ENCODE data around the gene MUC22.

The MUC22 gene

GRCh38 chr6:31031095-31031494, 20.8 kb downstream of the MUC22 start:
- peaks cover 9% of the 10 kb centered on the region; the same call in 1 of the 2 replicates for H3K9me3 ChIP-seq (ENCODE audit: insufficient read depth, low read length)
- H3K4me1 ChIP-seq (ENCODE audit: insufficient read depth, insufficient read length), result no peaks in the 10 kb centered on the region
- peaks cover 29% of the 10 kb centered on the region for H3K27me3 ChIP-seq (ENCODE audit: insufficient read depth, insufficient read length)
- TF ChIP-seq SUZ12 (IDR thresholded peaks at IDR 0.05; ENCODE audit: extremely low read depth, insufficient read depth, insufficient read length) (no peak), YY1 (IDR thresholded peaks at IDR 0.05; ENCODE audit: insufficient read depth, insufficient read length) (no peak), ZNF274 (IDR thresholded peaks at IDR 0.05; ENCODE audit: low read depth, low read length) (no peak)
- no peak overlapping the region for H3K9ac ChIP-seq (ENCODE audit: insufficient read length, low read depth)
- DNase-seq (ENCODE audit: low read depth, low spot score), result no peak
- no peaks in the 10 kb centered on the region for H3K36me3 ChIP-seq (ENCODE audit: insufficient read depth, insufficient read length, low read length)
- H3K4me3 ChIP-seq (ENCODE audit: insufficient read length, low read depth), result no peak overlapping the region

- Histone ChIP-seq H3K27me3 (ENCODE audit: insufficient read depth, insufficient read length) (peaks cover 16% of the 10 kb centered on the region), H3K4me1 (ENCODE audit: insufficient read depth, insufficient read length) (peaks cover 7% of the 10 kb centered on the region), H3K9me3 (ENCODE audit: insufficient read depth, low read length) (peaks cover 6% of the 10 kb centered on the region; the same call in 1 of the 2 replicates), H3K4me3 (ENCODE audit: insufficient read length, low read depth) (no peak overlapping the region), H3K9ac (ENCODE audit: insufficient read length, low read depth) (no peak overlapping the region), H3K36me3 (ENCODE audit: insufficient read depth, insufficient read length, low read length) (no peaks in the 10 kb centered on the region)
- DNase-seq (ENCODE audit: low read depth, low spot score), result no peak
- TF ChIP-seq YY1 (IDR thresholded peaks at IDR 0.05; ENCODE audit: insufficient read depth, insufficient read length) (no peak), ZNF274 (IDR thresholded peaks at IDR 0.05; ENCODE audit: low read depth, low read length) (no peak), SUZ12 (IDR thresholded peaks at IDR 0.05; ENCODE audit: extremely low read depth, insufficient read depth, insufficient read length) (no peak)
These were observed 22.8 kb downstream of the MUC22 start for GRCh38 chr6:31033075-31033474.

- no peaks in the 10 kb centered on the region for H3K36me3 ChIP-seq (ENCODE audit: insufficient read depth, insufficient read length, low read length)
- no peaks in the 10 kb centered on the region for H3K27me3 ChIP-seq (ENCODE audit: insufficient read depth, insufficient read length)
- no peak overlapping the region for H3K4me3 ChIP-seq (ENCODE audit: insufficient read length, low read depth)
- no peak for DNase-seq (ENCODE audit: low read depth, low spot score)
- peaks cover 7% of the 10 kb centered on the region for H3K4me1 ChIP-seq (ENCODE audit: insufficient read depth, insufficient read length)
- H3K9me3 ChIP-seq (ENCODE audit: insufficient read depth, low read length), result no peaks in the 10 kb centered on the region
- no peak for TF ChIP-seq ZNF274 (IDR thresholded peaks at IDR 0.05; ENCODE audit: low read depth, low read length)
- TF ChIP-seq SUZ12 (IDR thresholded peaks at IDR 0.05; ENCODE audit: extremely low read depth, insufficient read depth, insufficient read length), result no peak
- no peak for TF ChIP-seq YY1 (IDR thresholded peaks at IDR 0.05; ENCODE audit: insufficient read depth, insufficient read length)
- no peak overlapping the region for H3K9ac ChIP-seq (ENCODE audit: insufficient read length, low read depth)
These were observed 25.7 kb downstream of the MUC22 start for GRCh38 chr6:31035862-31036497.

DNA sequence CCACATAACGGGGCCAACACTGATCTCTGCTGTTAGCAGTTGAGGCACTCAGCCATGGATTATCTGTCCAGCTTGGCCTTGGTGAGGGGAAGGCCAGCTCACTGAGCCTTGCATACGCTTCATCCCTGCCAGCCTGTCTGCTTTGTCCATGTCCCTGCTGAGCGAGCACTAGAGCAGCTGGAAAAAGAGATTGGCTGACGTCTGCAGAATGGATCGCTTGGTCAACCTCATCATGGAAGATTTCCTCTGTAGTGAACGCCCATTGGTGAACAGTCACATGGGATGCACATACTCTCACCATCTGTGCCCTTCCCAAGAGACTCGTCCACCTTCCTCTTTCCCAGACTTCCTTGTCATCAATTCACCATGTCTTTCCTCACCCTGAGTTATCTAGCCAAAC, 26.9 kb downstream of the MUC22 start:
- Histone ChIP-seq H3K9me3 (ENCODE audit: insufficient read depth, low read length) (no peaks in the 10 kb centered on the region), H3K4me1 (ENCODE audit: insufficient read depth, insufficient read length) (peaks cover 7% of the 10 kb centered on the region), H3K36me3 (ENCODE audit: insufficient read depth, insufficient read length, low read length) (no peaks in the 10 kb centered on the region), H3K4me3 (ENCODE audit: insufficient read length, low read depth) (no peak overlapping the region), H3K9ac (ENCODE audit: insufficient read length, low read depth) (no peak overlapping the region), H3K27me3 (ENCODE audit: insufficient read depth, insufficient read length) (no peaks in the 10 kb centered on the region)
- TF ChIP-seq ZNF274 (IDR thresholded peaks at IDR 0.05; ENCODE audit: low read depth, low read length) (no peak), YY1 (IDR thresholded peaks at IDR 0.05; ENCODE audit: insufficient read depth, insufficient read length) (no peak), SUZ12 (IDR thresholded peaks at IDR 0.05; ENCODE audit: extremely low read depth, insufficient read depth, insufficient read length) (no peak)
- DNase-seq (ENCODE audit: low read depth, low spot score), result no peak

- TF ChIP-seq SUZ12 (IDR thresholded peaks at IDR 0.05; ENCODE audit: extremely low read depth, insufficient read depth, insufficient read length), result no peak
- TF ChIP-seq YY1 (IDR thresholded peaks at IDR 0.05; ENCODE audit: insufficient read depth, insufficient read length), result no peak
- no peak for TF ChIP-seq ZNF274 (IDR thresholded peaks at IDR 0.05; ENCODE audit: low read depth, low read length)
- DNase-seq (ENCODE audit: low read depth, low spot score), result no peak
These were observed 27.4 kb downstream of the MUC22 start for GRCh38 chr6:31037682-31038081.

DNA sequence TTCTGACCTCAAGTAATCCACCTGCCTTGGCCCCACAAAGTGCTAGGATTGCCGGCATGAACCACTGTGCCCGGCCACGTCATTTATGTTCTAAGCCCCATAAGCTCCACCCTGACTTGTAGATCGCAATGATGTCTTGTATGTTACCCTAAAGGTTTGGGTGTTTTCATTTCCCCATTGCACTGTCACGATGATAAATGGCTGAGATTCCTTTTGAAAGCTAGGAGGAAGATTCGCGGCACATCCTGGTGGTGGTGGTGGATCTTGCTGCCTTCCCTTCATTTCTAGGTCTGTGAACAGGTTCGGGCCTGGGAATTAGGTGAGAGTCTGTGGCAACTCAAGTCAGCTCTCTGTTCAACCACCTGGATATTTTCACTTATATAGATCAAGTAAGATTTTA, 28.3 kb downstream of the MUC22 start:
- H3K9me3 ChIP-seq (ENCODE audit: insufficient read depth, low read length), result no peaks in the 10 kb centered on the region
- H3K4me1 ChIP-seq (ENCODE audit: insufficient read depth, insufficient read length), result peaks cover 7% of the 10 kb centered on the region
- no peak for TF ChIP-seq YY1 (IDR thresholded peaks at IDR 0.05; ENCODE audit: insufficient read depth, insufficient read length)
- TF ChIP-seq SUZ12 (IDR thresholded peaks at IDR 0.05; ENCODE audit: extremely low read depth, insufficient read depth, insufficient read length), result no peak
- TF ChIP-seq ZNF274 (IDR thresholded peaks at IDR 0.05; ENCODE audit: low read depth, low read length), result no peak
- no peak overlapping the region for H3K4me3 ChIP-seq (ENCODE audit: insufficient read length, low read depth)
- no peaks in the 10 kb centered on the region for H3K27me3 ChIP-seq (ENCODE audit: insufficient read depth, insufficient read length)
- no peaks in the 10 kb centered on the region for H3K36me3 ChIP-seq (ENCODE audit: insufficient read depth, insufficient read length, low read length)
- DNase-seq (ENCODE audit: low read depth, low spot score), result no peak
- H3K9ac ChIP-seq (ENCODE audit: insufficient read length, low read depth), result no peak overlapping the region

More at GRCh38 chr6:31037682-31038081, 27.4 kb downstream of the MUC22 start:
- Histone ChIP-seq H3K9ac (ENCODE audit: insufficient read length, low read depth) (no peak overlapping the region), H3K27me3 (ENCODE audit: insufficient read depth, insufficient read length) (no peaks in the 10 kb centered on the region), H3K9me3 (ENCODE audit: insufficient read depth, low read length) (no peaks in the 10 kb centered on the region), H3K36me3 (ENCODE audit: insufficient read depth, insufficient read length, low read length) (no peaks in the 10 kb centered on the region), H3K4me3 (ENCODE audit: insufficient read length, low read depth) (no peak overlapping the region), H3K4me1 (ENCODE audit: insufficient read depth, insufficient read length) (peaks cover 7% of the 10 kb centered on the region)

DNA sequence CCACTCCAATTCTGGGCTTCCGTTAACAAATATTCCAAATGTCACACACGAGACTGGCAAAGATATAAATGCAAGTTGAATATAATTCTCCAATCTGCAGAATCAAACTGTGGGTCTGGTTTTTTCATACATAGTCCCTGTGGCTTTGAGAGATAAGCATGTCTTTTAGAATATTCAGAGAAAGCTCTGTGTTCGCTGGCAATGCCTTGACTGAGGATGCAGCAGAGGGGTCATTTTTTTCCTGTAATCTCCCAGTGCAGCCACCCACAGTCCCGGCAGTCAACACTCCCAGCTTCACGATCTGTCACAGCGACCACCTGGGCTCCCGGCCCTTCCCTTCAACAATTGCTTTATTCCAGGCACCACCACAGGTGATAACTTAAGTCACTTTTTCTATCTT, 30.5 kb downstream of the MUC22 start:
- Histone ChIP-seq H3K4me1 (ENCODE audit: insufficient read depth, insufficient read length) (peaks cover 7% of the 10 kb centered on the region), H3K4me3 (ENCODE audit: insufficient read length, low read depth) (no peak overlapping the region), H3K9ac (ENCODE audit: insufficient read length, low read depth) (no peak overlapping the region), H3K27me3 (ENCODE audit: insufficient read depth, insufficient read length) (no peaks in the 10 kb centered on the region), H3K36me3 (ENCODE audit: insufficient read depth, insufficient read length, low read length) (no peaks in the 10 kb centered on the region), H3K9me3 (ENCODE audit: insufficient read depth, low read length) (no peaks in the 10 kb centered on the region)
- no peak for DNase-seq (ENCODE audit: low read depth, low spot score)
- TF ChIP-seq SUZ12 (IDR thresholded peaks at IDR 0.05; ENCODE audit: extremely low read depth, insufficient read depth, insufficient read length) (no peak), ZNF274 (IDR thresholded peaks at IDR 0.05; ENCODE audit: low read depth, low read length) (no peak), YY1 (IDR thresholded peaks at IDR 0.05; ENCODE audit: insufficient read depth, insufficient read length) (no peak)
